Measurements from ENCODE around the gene DDRGK1. TPM values are rescaled to one million over a fixed set of nuclear protein-coding genes. Genes with fewer than 3 reads are reported as not detected.
"Not testable (repeated sequence)": the region's sequence is repeated elsewhere in the genome, so short reads cannot be mapped to it uniquely, and the experiment has no call there.

The DDRGK1 gene
- total RNA-seq, 1 donor from 2014 or later = 21.7 TPM

DNA sequence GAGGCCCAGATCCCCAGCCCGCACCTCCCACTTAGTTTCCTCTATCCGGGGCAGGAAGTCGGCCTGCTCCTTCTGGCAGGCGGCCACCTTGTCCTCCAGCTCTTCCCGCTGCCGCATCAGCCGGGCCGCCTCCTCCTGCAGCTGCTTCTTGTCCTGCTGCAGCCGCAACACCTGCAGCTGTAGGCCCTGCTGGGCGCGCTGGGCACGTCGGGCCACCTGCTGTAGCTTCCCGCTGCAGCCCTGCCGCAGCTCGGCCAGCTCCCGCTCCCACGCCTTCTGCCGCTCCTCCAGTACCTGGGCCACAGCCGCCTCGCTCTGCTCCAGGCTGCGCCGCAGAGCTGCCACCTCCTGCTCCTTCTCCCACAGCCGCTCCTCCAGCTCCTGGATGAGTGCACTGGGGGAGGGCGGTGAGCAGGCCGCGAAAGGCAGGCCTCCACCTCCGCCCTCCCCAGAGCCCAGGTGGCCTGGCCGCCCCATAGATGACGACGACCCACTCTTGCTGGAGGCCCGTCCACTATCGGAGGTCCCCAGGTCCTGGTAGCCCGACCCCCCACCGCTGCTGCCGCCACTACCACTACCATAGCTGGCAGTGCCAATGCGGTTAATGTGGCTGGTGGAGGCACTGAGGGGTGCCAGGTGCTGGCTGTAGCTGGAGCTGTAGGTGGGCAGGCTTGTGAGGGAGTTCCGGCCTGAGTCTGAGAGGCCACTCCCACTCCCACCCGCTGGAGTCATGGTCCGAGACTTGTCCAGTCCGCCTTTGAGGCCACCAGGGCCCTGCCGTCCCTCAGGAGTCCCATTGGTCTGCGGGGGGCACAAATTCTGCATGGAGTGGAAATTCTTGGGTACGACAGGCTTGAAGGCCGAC lies 38.8 kb downstream of the DDRGK1 start:
- peak in 1 of 2 donors; percentile 62 for DNase-seq (ENCODE audit: low read depth in 2 of 2)

DNA sequence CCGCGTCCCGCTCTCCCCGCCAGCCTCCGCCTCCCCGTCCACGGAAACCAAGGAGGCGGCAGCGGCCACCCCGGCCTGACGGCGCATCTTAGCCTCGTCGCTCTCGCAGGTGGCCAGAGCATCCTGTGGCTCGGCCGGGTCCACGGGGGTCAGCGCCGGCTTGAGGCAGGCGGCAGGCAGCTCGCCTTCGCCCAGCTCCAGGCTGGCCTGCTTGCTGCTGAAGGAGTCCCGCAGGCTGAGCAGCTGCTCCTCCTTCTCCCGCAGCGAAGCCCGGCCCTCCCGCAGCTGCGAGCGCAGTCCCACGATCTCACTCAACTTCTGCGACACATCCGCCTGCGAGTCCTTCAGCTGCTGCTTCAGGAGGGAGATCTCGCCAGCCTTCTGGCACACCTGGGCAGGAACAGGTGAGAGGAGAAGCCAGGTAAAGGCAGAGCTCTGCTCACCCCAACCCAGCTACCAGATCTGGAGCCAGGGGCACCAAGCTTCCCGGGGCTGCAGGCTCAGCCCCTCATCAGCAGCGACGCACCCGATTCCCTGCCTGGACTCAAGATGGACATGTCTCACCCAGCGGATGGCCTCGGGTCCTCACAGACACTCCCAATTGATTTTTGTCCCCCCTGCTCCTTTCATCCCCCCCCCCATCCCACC lies 39.6 kb downstream of the DDRGK1 start:
- DNase-seq (ENCODE audit: low read depth in 2 of 2) = no peak

- no peak for DNase-seq (ENCODE audit: low read depth in 2 of 2)
Measured at GRCh38 chr20:3164043-3164762, 40.3 kb downstream of the DDRGK1 start.

- no peak for DNase-seq (ENCODE audit: low read depth in 2 of 2)
Measured at GRCh38 chr20:3163099-3164042, 41.1 kb downstream of the DDRGK1 start.

DNA sequence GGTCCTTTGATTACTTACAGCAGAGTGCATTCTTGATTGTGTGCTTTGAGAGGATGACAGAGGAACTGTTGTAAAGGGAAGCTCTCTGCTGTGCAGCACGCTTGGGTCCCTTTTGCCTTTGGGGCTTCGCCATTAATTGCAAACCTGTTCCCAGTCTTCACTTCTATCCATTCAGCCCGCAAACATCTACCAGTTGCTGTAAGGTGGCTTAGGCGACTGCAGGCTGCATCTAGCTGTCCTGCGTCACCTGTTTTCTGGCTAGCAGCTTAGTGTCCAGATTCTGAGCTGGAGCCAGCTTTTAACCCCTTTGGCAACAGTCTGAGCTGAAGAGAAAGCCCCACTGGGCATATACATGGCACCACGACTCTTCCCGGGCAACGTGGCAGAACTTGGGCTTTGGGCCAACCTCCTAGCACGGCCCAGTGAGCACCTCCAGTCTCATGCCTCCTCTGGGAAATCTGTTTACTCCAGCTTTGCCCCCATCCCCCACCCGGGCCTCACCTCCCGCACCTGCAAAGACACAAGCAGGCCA lies 42.3 kb downstream of the DDRGK1 start:
- no peak for DNase-seq (ENCODE audit: low read depth in 2 of 2)

GRCh38 chr20:3161316-3162079 lies 43.0 kb downstream of the DDRGK1 start:
- DNase-seq (ENCODE audit: low read depth in 2 of 2) = no peak

GRCh38 chr20:3160418-3160817 lies 44.1 kb downstream of the DDRGK1 start:
- no peak for DNase-seq (ENCODE audit: low read depth in 2 of 2)

GRCh38 chr20:3158968-3159431 lies 45.5 kb downstream of the DDRGK1 start:
- DNase-seq (ENCODE audit: low read depth in 2 of 2) = peak in 1 of 2 donors; percentile 15

GRCh38 chr20:3157817-3158216 lies 46.7 kb downstream of the DDRGK1 start:
- DNase-seq (ENCODE audit: low read depth in 2 of 2) = no peak

DNA sequence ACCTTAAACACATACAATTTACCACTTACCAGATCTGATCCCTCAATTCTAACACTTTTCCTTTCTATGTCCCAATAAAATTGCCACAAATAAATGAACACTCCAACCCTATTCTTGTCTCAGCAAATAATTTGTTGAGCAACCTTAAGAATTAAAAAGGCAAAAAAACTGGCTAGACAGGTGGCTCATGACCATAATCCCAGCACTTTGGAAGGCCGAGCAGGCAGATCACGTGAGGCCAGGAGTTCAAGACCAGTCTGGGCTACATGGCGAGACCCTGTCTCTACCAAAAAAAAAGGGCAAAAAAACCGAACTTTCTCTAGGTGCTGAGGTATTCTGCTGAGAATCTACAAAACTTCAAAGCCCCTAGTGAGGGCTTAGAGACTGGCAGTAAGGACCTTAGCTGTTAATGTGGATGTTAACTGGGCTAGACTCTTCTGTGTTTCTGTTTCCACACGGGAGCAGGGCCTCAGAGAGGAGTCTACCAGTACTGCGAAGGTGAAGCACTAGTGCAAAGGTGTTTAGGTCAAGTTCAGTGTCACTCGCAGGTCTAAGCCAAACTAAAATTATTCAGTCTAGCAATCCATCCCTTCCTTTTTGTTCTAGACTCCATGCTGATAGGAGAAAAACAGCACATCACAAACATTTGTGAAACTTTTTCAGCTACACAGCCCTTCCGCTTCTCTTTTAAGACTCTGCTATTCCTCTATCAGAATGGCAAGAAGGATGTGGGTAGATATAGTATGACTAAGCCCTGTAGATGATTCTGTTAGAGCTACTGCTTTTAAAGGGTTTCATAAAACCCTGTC lies 47.5 kb downstream of the DDRGK1 start:
- DNase-seq (ENCODE audit: low read depth in 2 of 2) = no peak

DNA sequence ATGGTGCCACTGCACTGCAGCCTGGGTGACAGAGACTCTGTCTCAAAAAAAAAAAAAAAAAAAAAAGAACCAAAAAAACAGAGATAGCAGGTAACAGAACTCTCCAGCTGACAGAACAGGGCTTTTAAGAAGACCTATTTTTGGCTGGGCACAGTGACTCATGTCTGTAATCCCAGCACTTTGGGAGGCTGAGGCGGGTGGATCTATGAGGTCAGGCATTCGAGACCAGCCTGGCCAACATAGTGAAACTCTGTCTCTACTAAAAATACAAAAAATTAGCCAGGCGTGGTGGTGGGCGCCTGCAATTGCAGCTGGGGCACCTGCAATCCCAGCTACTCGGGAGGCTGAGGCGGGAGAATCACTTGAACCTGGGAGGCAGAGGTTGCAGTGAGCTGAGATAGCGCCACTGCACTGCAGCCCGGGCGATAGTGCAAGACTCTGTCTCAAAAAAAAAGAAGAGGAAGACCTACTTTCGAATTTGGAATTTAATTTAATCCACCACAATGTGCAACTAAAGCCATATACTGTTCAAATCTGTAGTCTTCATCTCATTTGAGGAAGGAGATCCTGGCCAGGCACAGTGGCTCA lies 52.3 kb downstream of the DDRGK1 start:
- DNase-seq (ENCODE audit: low read depth in 2 of 2) = not testable (repeated sequence)

DNA sequence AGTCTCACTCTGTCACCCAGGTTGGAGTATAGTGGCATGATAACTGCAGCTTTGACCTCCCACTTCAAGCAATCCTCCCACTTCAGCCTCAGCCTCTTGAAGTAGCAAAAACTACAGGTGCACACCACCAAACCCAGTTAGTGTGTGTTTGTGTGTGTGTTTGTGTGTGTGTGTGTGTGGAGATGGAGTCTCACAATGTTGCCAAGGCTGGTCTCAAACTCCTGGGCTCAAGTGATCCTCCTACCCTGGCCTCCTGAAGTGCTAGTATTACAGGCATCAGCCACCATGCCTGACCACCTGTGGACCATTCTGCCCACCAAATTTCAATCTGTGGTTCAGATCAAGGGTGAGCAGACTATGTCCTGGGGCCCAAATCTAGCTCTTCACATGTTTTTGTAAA lies 53.6 kb downstream of the DDRGK1 start:
- no peak for DNase-seq (ENCODE audit: low read depth in 2 of 2)

- no peak for DNase-seq (ENCODE audit: low read depth in 2 of 2)
Measured at GRCh38 chr20:3146732-3147341, 57.6 kb downstream of the DDRGK1 start.

DNA sequence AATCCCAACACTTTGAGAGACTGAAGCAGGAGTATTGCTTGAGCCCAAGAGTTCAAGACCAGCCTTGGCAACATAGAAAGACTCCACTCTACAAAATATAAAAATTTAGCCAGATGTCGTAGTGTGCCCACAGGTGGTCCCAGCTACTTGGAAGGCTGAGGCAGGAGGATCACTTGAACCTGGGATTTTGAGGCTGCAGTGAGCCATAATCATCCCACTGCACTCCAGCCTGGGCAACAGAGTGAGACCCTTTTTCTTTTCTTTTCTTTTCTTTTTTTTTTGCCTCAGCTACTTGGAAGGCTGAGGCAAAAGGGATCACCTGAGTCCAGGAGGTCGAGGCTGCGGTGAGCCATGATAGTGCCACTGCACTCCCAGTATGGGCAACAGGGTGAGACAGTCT lies 62.7 kb downstream of the DDRGK1 start:
- DNase-seq (ENCODE audit: low read depth in 2 of 2) = no peak

Data from dermis microvascular lymphatic vessel endothelial cell (primary cell).